Endothelial cell (in vitro differentiated cells): Measurements from ENCODE around the gene SHC2. TPM values are rescaled to one million over a fixed set of nuclear protein-coding genes. Genes with fewer than 3 reads are reported as not detected.
"Not testable (repeated sequence)": the region's sequence is repeated elsewhere in the genome, so short reads cannot be mapped to it uniquely, and the experiment has no call there.

Experiments
- DNase-seq: peaks from one replicate; pipeline ENCODE4 v3.0.0; 2021; ENCODE audit warnings: low spot score
- H3K27ac Mint-ChIP-seq: one replicate; pipeline ENCODE4 v1.8.0; 2021; ENCODE audit warnings: mixed read lengths, inconsistent platforms; ENCODE audit not compliant: unreplicated experiment
- H3K27me3 Mint-ChIP-seq: one replicate; pipeline ENCODE4 v1.8.0; 2021; ENCODE audit warnings: mild to moderate bottlenecking, moderate library complexity, mixed read lengths, inconsistent platforms; ENCODE audit not compliant: unreplicated experiment
- H3K36me3 Mint-ChIP-seq: one replicate; pipeline ENCODE4 v1.8.0; 2021; ENCODE audit warnings: mild to moderate bottlenecking, low read depth, mixed read lengths, inconsistent platforms; ENCODE audit not compliant: unreplicated experiment
- H3K4me1 Mint-ChIP-seq: one replicate; pipeline ENCODE4 v1.8.0; 2021; ENCODE audit warnings: mild to moderate bottlenecking, mixed read lengths, inconsistent platforms; ENCODE audit not compliant: unreplicated experiment
- H3K4me3 Mint-ChIP-seq: one replicate; pipeline ENCODE4 v1.8.0; 2021; ENCODE audit warnings: mild to moderate bottlenecking, mixed read lengths, inconsistent platforms; ENCODE audit not compliant: unreplicated experiment
- H3K9me3 Mint-ChIP-seq: one replicate; pipeline ENCODE4 v1.8.0; 2021; ENCODE audit warnings: mixed read lengths, inconsistent platforms; ENCODE audit not compliant: unreplicated experiment
- total RNA-seq: library from RNA; stranded (reverse); fragmentation: NEBNext Ultra II Directional; extraction: Animal tissue kit (Norgen Biotek cat#: 25700); gene quantifications from one replicate; pipeline ENCODE4 v1.2.1, GENCODE V29; 2021; ENCODE audit not compliant: unreplicated experiment
- TF ChIP-seq, protein P1 (sequence below): fragments of 200-600 bp; sonication (generic); IDR thresholded peaks from one replicate; pipeline ENCODE4 v1.5.0; 2021; ENCODE audit warnings: antibody characterized with exemption; ENCODE audit not compliant: unreplicated experiment

The SHC2 gene
- total RNA-seq, 1 donor from 2014 or later = 46.9 TPM

GRCh38 chr19:380618-381219, 80.1 kb downstream of the SHC2 start:
- not testable (repeated sequence) for H3K4me3 Mint-ChIP-seq, H3K36me3 Mint-ChIP-seq, H3K4me1 Mint-ChIP-seq, DNase-seq, H3K27ac Mint-ChIP-seq, H3K9me3 Mint-ChIP-seq
- peaks cover 10% of the 10 kb centered on the region for H3K27me3 Mint-ChIP-seq

DNA sequence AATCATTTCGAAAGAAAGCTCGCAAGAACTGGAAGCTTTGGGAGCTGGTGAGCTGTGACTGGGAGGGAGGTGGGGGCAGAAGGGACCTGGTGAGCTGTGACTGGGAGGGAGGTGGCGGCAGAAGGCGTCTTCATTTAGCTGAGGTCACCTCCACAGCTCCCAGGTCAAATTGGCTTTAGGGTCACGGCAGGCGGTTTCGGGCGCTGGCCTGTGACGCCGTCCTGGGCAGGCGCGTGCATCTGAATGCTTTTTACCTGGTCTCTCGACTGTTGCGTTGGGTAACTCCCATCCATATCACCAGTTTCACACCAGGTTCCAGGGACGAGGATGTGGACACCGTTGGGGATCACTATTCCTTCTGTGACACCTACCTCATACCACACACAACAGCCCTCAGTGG, 81.0 kb downstream of the SHC2 start:
- Mint-ChIP-seq H3K9me3 (no peaks in the 10 kb centered on the region), H3K27ac (no peak overlapping the region), H3K36me3 (no peaks in the 10 kb centered on the region), H3K27me3 (peaks cover 10% of the 10 kb centered on the region), H3K4me1 (no peaks in the 10 kb centered on the region), H3K4me3 (no peak overlapping the region)
- TF ChIP-seq, protein P1, sequence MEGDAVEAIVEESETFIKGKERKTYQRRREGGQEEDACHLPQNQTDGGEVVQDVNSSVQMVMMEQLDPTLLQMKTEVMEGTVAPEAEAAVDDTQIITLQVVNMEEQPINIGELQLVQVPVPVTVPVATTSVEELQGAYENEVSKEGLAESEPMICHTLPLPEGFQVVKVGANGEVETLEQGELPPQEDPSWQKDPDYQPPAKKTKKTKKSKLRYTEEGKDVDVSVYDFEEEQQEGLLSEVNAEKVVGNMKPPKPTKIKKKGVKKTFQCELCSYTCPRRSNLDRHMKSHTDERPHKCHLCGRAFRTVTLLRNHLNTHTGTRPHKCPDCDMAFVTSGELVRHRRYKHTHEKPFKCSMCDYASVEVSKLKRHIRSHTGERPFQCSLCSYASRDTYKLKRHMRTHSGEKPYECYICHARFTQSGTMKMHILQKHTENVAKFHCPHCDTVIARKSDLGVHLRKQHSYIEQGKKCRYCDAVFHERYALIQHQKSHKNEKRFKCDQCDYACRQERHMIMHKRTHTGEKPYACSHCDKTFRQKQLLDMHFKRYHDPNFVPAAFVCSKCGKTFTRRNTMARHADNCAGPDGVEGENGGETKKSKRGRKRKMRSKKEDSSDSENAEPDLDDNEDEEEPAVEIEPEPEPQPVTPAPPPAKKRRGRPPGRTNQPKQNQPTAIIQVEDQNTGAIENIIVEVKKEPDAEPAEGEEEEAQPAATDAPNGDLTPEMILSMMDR = no peak
- no peak for DNase-seq

GRCh38 chr19:378706-379105, 82.1 kb downstream of the SHC2 start:
- no peaks in the 10 kb centered on the region for H3K36me3 Mint-ChIP-seq
- TF ChIP-seq, protein P1 = no peak
- no peak overlapping the region for H3K4me3 Mint-ChIP-seq
- H3K27ac Mint-ChIP-seq = no peak overlapping the region
- no peaks in the 10 kb centered on the region for H3K9me3 Mint-ChIP-seq
- no peaks in the 10 kb centered on the region for H3K4me1 Mint-ChIP-seq
- no peak for DNase-seq
- peaks cover 10% of the 10 kb centered on the region for H3K27me3 Mint-ChIP-seq

DNA sequence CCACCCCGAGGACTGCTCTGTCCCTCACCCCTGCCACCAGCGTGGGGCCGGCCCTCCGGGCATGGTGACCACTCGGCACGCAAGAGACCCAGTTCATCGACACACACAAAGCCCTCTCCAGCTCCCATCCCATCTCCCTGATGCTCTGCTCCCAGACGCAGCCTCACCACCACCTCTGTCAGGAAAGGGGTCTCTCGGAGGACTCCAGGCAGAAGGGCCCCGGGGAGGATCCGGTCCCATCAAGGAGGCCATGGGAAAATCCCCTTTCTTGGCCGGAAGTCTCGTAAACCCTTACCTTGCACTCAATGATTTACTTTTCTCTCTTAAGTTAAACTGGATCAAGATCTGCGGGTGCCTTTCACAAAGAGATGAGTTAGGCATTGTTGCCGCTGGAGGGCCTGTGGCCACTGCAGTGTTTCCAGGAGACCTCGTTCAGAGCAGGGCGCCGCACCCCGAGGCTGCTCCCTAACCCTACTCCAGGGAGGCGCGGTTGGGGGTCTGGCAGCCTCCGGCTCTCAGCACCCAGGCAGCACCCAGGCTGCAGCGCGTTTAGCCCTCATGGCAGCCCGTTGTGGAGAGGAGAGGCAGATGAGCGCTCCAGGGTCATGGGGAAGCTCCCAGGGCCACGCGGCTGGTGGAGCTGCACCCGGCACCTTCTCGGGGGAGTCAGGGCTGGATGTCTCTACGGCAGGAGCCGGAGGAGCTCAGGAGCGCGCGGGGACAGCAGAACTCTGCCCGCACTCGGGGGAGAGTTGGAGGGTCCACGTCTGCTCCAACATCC, 82.8 kb downstream of the SHC2 start:
- no peaks in the 10 kb centered on the region for H3K36me3 Mint-ChIP-seq
- no peak overlapping the region for H3K4me3 Mint-ChIP-seq
- no peaks in the 10 kb centered on the region for H3K4me1 Mint-ChIP-seq
- TF ChIP-seq, protein P1 = no peak
- H3K27ac Mint-ChIP-seq = no peak overlapping the region
- DNase-seq = no peak
- peaks cover 8% of the 10 kb centered on the region for H3K27me3 Mint-ChIP-seq
- no peaks in the 10 kb centered on the region for H3K9me3 Mint-ChIP-seq

GRCh38 chr19:376111-376470, 84.7 kb downstream of the SHC2 start:
- TF ChIP-seq, protein P1 = no peak
- Mint-ChIP-seq H3K36me3 (no peaks in the 10 kb centered on the region), H3K9me3 (no peaks in the 10 kb centered on the region), H3K27me3 (peaks cover 4% of the 10 kb centered on the region), H3K27ac (no peak overlapping the region), H3K4me1 (no peaks in the 10 kb centered on the region), H3K4me3 (no peak overlapping the region)
- DNase-seq = no peak
